H9 (cell line): ENCODE data around the gene RPL18. TPM values are rescaled to one million over a fixed set of nuclear protein-coding genes. Genes with fewer than 3 reads are reported as not detected.

Experiments used
- DNase-seq: peaks from one replicate; pipeline ENCODE4 v3.0.0-alpha.2; 2017
- H2AFZ ChIP-seq: one replicate; pipeline ENCODE4 v1.6.1; 2013; ENCODE audit warnings: mild to moderate bottlenecking, low read length, control low read depth, moderate library complexity
- H2AK5ac ChIP-seq: 2 replicates; pipeline ENCODE4 v1.6.1; 2013; ENCODE audit warnings: low read length, control low read depth, mixed read lengths; ENCODE audit not compliant: insufficient read length
- H2BK120ac ChIP-seq: one replicate; pipeline ENCODE4 v1.6.1; 2013; ENCODE audit warnings: low read depth, mild to moderate bottlenecking, low read length, control low read depth, inconsistent platforms; ENCODE audit not compliant: poor library complexity, severe bottlenecking
- H2BK12ac ChIP-seq: 2 replicates; pipeline ENCODE4 v1.6.1; 2013; ENCODE audit warnings: low read length, control low read depth, mixed read lengths, low read depth; ENCODE audit not compliant: insufficient read length
- H2BK15ac ChIP-seq: 2 replicates; pipeline ENCODE4 v1.6.1; 2013; ENCODE audit warnings: low read depth, low read length, control low read depth
- H2BK20ac ChIP-seq: one replicate; pipeline ENCODE4 v1.6.1; 2013; ENCODE audit warnings: low read depth, mild to moderate bottlenecking, low read length, control low read depth, inconsistent platforms; ENCODE audit not compliant: poor library complexity, severe bottlenecking
- H2BK5ac ChIP-seq: 2 replicates; pipeline ENCODE4 v1.6.1; 2013; ENCODE audit warnings: low read length, control low read depth, mixed read lengths; ENCODE audit not compliant: insufficient read length
- H3K14ac ChIP-seq: 2 replicates; pipeline ENCODE4 v1.6.1; 2013; ENCODE audit warnings: low read length, control low read depth; ENCODE audit not compliant: insufficient read depth
- H3K18ac ChIP-seq: 2 replicates; pipeline ENCODE4 v1.6.1; 2013; ENCODE audit warnings: low read depth, mild to moderate bottlenecking, mixed read lengths, low read length, control low read depth; ENCODE audit not compliant: insufficient read length
- H3K23ac ChIP-seq: 2 replicates; pipeline ENCODE4 v1.6.1; 2013; ENCODE audit warnings: low read length, control low read depth, mixed read lengths, low read depth; ENCODE audit not compliant: insufficient read length
- H3K23me2 ChIP-seq: 2 replicates; pipeline ENCODE4 v1.6.1; 2013; ENCODE audit warnings: low read depth, mild to moderate bottlenecking, mixed read lengths, low read length, control low read depth; ENCODE audit not compliant: insufficient read length, poor library complexity, severe bottlenecking
- H3K27ac ChIP-seq: 2 replicates; pipeline ENCODE4 v1.5.1; 2013; ENCODE audit warnings: low read length, control low read depth, mixed read lengths, low read depth; ENCODE audit not compliant: insufficient read length
- H3K27me3 ChIP-seq: 2 replicates; pipeline ENCODE4 v1.6.1; 2013; ENCODE audit warnings: low read length, control low read depth, inconsistent platforms; ENCODE audit not compliant: insufficient read depth
- H3K4ac ChIP-seq: 2 replicates; pipeline ENCODE4 v1.6.1; 2013; ENCODE audit warnings: low read depth, mild to moderate bottlenecking, control low read depth, inconsistent platforms, low read length, moderate library complexity
- H3K4me1 ChIP-seq: 2 replicates; pipeline ENCODE4 v1.6.1; 2013; ENCODE audit warnings: low read length, control low read depth, inconsistent platforms; ENCODE audit not compliant: insufficient read depth
- H3K4me2 ChIP-seq: 2 replicates; pipeline ENCODE4 v1.6.1; 2013; ENCODE audit warnings: low read length, control low read depth, mixed read lengths; ENCODE audit not compliant: insufficient read length, insufficient read depth
- H3K56ac ChIP-seq: 2 replicates; pipeline ENCODE4 v1.6.1; 2013; ENCODE audit warnings: low read depth, mild to moderate bottlenecking, mixed read lengths, low read length, control low read depth; ENCODE audit not compliant: insufficient read length
- H3K79me1 ChIP-seq: 2 replicates; pipeline ENCODE4 v1.6.1; 2013; ENCODE audit warnings: low read depth, mild to moderate bottlenecking, moderate library complexity, low read length, control low read depth, inconsistent platforms; ENCODE audit not compliant: insufficient read depth, poor library complexity, severe bottlenecking
- H3K79me2 ChIP-seq: 2 replicates; pipeline ENCODE4 v1.6.1; 2013; ENCODE audit warnings: low read length, control low read depth, inconsistent platforms; ENCODE audit not compliant: insufficient read depth
- H3K9ac ChIP-seq: 2 replicates; pipeline ENCODE4 v1.6.1; 2013; ENCODE audit warnings: low read length, control low read depth, mixed read lengths; ENCODE audit not compliant: insufficient read length; ENCODE audit errors: extremely low read depth
- H3K9me3 ChIP-seq: one replicate; pipeline ENCODE4 v1.6.1; 2013; ENCODE audit warnings: low read depth, low read length, inconsistent platforms; ENCODE audit not compliant: control insufficient read depth
- H3T11ph ChIP-seq: one replicate; pipeline ENCODE4 v1.6.1; 2013; ENCODE audit warnings: mild to moderate bottlenecking, low read length, control low read depth, inconsistent platforms
- H4K20me1 ChIP-seq: one replicate; pipeline ENCODE4 v1.6.1; 2013; ENCODE audit not compliant: control insufficient read depth, insufficient read length, insufficient read depth
- H4K5ac ChIP-seq: 2 replicates; pipeline ENCODE4 v1.6.1; 2013; ENCODE audit warnings: low read depth, mild to moderate bottlenecking, mixed read lengths, low read length, control low read depth; ENCODE audit not compliant: insufficient read length
- H4K8ac ChIP-seq: replicated peaks from 2 replicates; pipeline ENCODE4 v1.6.1; 2013; ENCODE audit warnings: low read length, control low read depth, mixed read lengths, low read depth; ENCODE audit not compliant: insufficient read length
- H4K91ac ChIP-seq: 2 replicates; pipeline ENCODE4 v1.6.1; 2013; ENCODE audit warnings: low read depth, mild to moderate bottlenecking, moderate library complexity, mixed read lengths, low read length, control low read depth; ENCODE audit not compliant: insufficient read length
- H3K27ac Mint-ChIP-seq, 3 experiments: 2 replicates in 2 of 3; 3 replicates in 1 of 3; pipeline ENCODE4 v1.8.0; 2020 to 2021; ENCODE audit warnings: mixed read lengths in 3 of 3, mild to moderate bottlenecking in 1 of 3, moderate library complexity in 1 of 3
- H3K27me3 Mint-ChIP-seq: 2 replicates; pipeline ENCODE4 v1.8.0; 2021; ENCODE audit warnings: low read depth, mild to moderate bottlenecking, moderate library complexity, mixed read lengths
- H3K36me3 Mint-ChIP-seq, 3 experiments: 2 replicates in 2 of 3; 3 replicates in 1 of 3; pipeline ENCODE4 v1.8.0; 2020 to 2021; ENCODE audit warnings: low read depth in 3 of 3, mixed read lengths in 3 of 3; ENCODE audit not compliant: insufficient read depth in 1 of 3
- H3K4me1 Mint-ChIP-seq, 2 experiments: 2 replicates each; pipeline ENCODE4 v1.8.0; 2020; ENCODE audit warnings: mixed read lengths in 2 of 2
- H3K4me3 Mint-ChIP-seq, 2 experiments: 2 replicates in 1 of 2; 3 replicates in 1 of 2; pipeline ENCODE4 v1.8.0; 2020 to 2021; ENCODE audit warnings: mild to moderate bottlenecking in 2 of 2, mixed read lengths in 2 of 2, moderate library complexity in 1 of 2
- H3K9me3 Mint-ChIP-seq, 2 experiments: 2 replicates in 1 of 2; 3 replicates in 1 of 2; pipeline ENCODE4 v1.8.0; 2020; ENCODE audit warnings: mild to moderate bottlenecking in 2 of 2, mixed read lengths in 2 of 2, moderate library complexity in 1 of 2
- WGBS: extraction: QIAGEN DNeasy Blood & Tissue Kit; methylation state at CpG from one replicate; pipeline ENCODE4 v1.1.7; 2013; ENCODE audit warnings: missing lambda C conversion rate, low lambda C conversion rate, mixed read lengths; ENCODE audit not compliant: insufficient read length; ENCODE audit errors: extremely low coverage; 5-methylcytosine and 5-hydroxymethylcytosine counted together
- total RNA-seq: library from RNA; stranded (reverse); gene quantifications from 2 replicates; pipeline ENCODE4 v1.2.1, GENCODE V29; 2021
- TF ChIP-seq, protein P1 (sequence below): fragments of 200-600 bp; sonication (generic); conservative IDR thresholded peaks from 3 replicates; pipeline ENCODE4 v1.8.0; 2021; ENCODE audit warnings: antibody characterized with exemption, mild to moderate bottlenecking

RPL18 gene
- total RNA-seq, 1 experiment from 2014 or later, result 1,855 TPM

- no peak overlapping the region for H3K56ac ChIP-seq
- H3K4me1 Mint-ChIP-seq, result peaks cover 26 to 32% of the 10 kb centered on the region in 2 experiments
- H2BK5ac ChIP-seq, result no peak overlapping the region
- no peak overlapping the region for H3T11ph ChIP-seq
- H2BK120ac ChIP-seq, result no peak overlapping the region
- no peak overlapping the region for H3K18ac ChIP-seq
- no peak overlapping the region for H3K4ac ChIP-seq
- H4K20me1 ChIP-seq, result no peaks in the 10 kb centered on the region
- peak overlapping the region in 1 of 2 experiments; percentile 21; a peak in 1 of 5 replicates for H3K4me3 Mint-ChIP-seq
- peaks cover 3% of the 10 kb centered on the region for H3K23me2 ChIP-seq
- no peak overlapping the region for H2BK20ac ChIP-seq
- no peaks in the 10 kb centered on the region for H3K9me3 Mint-ChIP-seq
- H3K14ac ChIP-seq, result no peak overlapping the region
- H3K4me1 ChIP-seq, result peaks cover 3% of the 10 kb centered on the region; the same call in 1 of the 2 replicates
- DNase-seq, result no peak
- no peaks in the 10 kb centered on the region for H3K9me3 ChIP-seq
- no peak overlapping the region for H2AFZ ChIP-seq
- H3K27ac Mint-ChIP-seq, result peak overlapping the region in 2 of 3 experiments; percentile 18 to 21; a peak in 1 of 7 replicates
- H3K27ac ChIP-seq, result no peak overlapping the region
- H3K9ac ChIP-seq, result no peak overlapping the region
- H2BK12ac ChIP-seq, result no peak overlapping the region
- WGBS, result no CpG with 5 or more reads among the region's 5 CpGs
- H3K79me1 ChIP-seq, result no peaks in the 10 kb centered on the region
- H2BK15ac ChIP-seq, result no peak overlapping the region
- H3K36me3 Mint-ChIP-seq, result no peaks in the 10 kb centered on the region
- H4K91ac ChIP-seq, result no peak overlapping the region
- H4K5ac ChIP-seq, result no peak overlapping the region
- peaks cover 15% of the 10 kb centered on the region for H3K27me3 Mint-ChIP-seq
- H2AK5ac ChIP-seq, result peak overlapping the region; percentile 73
- no peak overlapping the region for H4K8ac ChIP-seq
- H3K23ac ChIP-seq, result no peak overlapping the region
- H3K4me2 ChIP-seq, result no peak overlapping the region
- H3K79me2 ChIP-seq, result no peaks in the 10 kb centered on the region
- no peaks in the 10 kb centered on the region for H3K27me3 ChIP-seq
- TF ChIP-seq, protein P1, sequence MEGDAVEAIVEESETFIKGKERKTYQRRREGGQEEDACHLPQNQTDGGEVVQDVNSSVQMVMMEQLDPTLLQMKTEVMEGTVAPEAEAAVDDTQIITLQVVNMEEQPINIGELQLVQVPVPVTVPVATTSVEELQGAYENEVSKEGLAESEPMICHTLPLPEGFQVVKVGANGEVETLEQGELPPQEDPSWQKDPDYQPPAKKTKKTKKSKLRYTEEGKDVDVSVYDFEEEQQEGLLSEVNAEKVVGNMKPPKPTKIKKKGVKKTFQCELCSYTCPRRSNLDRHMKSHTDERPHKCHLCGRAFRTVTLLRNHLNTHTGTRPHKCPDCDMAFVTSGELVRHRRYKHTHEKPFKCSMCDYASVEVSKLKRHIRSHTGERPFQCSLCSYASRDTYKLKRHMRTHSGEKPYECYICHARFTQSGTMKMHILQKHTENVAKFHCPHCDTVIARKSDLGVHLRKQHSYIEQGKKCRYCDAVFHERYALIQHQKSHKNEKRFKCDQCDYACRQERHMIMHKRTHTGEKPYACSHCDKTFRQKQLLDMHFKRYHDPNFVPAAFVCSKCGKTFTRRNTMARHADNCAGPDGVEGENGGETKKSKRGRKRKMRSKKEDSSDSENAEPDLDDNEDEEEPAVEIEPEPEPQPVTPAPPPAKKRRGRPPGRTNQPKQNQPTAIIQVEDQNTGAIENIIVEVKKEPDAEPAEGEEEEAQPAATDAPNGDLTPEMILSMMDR, result no peak
Measured at GRCh38 chr19:48571378-48572162, 47.4 kb downstream of the RPL18 start.
